HG03025 (cell line): ENCODE results near the gene ZBED1.
"Not testable (repeated sequence)": the region's sequence is repeated elsewhere in the genome, so short reads cannot be mapped to it uniquely, and the experiment has no call there.

ENCODE experiments used
- ATAC-seq: cut with Tn5 transposase; IDR thresholded peaks from one replicate; pipeline ENCODE4 v1.9.1; 2021; ENCODE audit warnings: mild to moderate bottlenecking, moderate library complexity; ENCODE audit not compliant: unreplicated experiment, low FRiP score

Gene ZBED1

DNA sequence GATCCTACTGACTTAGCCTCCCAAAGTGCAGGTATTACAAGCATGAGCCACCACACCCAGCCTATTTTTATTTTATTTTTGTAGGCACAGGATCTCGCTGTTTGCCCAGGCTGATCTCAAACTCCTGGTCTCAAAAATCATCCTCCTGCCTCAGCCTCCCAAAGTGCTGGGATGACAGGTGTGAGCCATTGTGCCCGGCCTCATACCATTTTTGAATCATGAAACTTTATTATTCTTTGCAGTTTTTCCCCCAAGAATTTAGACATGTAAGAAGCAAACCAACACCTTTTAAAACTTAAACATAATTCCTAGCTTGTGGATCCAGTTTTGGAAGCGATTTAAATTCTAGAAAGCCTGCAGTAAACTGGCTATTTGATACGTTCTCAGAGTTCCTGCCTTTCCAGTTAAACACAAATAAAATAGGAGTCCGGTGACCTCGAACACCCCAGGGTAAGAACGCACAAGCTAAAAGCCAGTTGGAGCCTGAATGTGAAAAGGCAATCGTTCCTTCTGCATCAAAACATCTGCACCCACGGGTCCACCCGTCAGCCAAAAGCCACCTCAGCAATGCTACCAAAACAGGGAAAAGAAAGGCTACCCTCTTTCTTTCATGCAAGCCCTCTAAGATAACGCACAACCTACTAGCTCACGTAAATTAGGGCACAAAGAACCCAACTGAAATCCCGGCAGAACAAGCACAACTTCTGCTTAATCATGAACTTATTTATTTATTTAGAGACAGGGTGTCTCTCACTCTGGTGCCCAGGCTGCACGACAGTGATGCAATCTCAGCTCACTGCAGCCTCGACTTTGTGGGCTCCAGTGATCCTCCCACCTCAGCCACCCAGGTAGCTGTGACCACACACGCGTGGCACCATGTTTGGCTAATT, 39.7 kb downstream of the ZBED1 start:
- ATAC-seq: not testable (repeated sequence)

DNA sequence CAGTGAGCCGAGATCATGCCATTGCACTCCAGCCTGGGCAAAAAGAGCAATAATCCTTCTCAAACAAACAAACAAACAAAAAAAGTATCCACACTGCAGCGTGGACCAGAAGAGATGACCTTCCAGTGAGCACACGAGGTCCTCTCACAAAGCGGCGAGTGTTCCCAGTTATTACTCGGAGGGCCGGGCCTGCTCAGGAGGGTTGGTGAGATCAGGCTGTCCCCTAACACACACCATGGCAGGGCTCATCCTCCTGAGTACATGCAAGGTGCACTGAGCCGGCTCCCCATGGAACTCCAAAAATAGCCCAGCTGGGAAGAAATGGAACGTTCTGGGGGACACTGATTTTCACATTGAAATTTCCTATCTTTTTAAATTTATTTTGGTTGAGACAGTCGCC, 40.7 kb downstream of the ZBED1 start:
- not testable (repeated sequence) for ATAC-seq

DNA sequence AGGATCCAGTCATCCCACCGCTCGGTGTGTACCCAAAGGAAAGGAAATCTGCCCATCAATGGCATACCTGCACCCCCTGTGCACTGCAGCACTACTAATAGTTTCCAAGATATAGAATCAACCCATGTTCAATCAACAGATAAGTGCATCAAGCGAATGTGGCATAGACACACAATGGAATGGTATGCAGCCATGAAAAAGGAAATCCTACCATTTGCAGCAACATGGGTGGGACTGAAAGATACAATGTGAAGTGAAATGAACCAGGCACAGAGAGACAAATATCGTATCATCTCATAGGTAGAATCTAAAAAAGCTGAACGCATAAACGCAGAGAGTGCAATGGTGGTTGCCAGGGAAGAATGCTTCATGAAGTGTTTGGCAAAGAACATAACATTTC, 42.5 kb downstream of the ZBED1 start:
- ATAC-seq: no peak

DNA sequence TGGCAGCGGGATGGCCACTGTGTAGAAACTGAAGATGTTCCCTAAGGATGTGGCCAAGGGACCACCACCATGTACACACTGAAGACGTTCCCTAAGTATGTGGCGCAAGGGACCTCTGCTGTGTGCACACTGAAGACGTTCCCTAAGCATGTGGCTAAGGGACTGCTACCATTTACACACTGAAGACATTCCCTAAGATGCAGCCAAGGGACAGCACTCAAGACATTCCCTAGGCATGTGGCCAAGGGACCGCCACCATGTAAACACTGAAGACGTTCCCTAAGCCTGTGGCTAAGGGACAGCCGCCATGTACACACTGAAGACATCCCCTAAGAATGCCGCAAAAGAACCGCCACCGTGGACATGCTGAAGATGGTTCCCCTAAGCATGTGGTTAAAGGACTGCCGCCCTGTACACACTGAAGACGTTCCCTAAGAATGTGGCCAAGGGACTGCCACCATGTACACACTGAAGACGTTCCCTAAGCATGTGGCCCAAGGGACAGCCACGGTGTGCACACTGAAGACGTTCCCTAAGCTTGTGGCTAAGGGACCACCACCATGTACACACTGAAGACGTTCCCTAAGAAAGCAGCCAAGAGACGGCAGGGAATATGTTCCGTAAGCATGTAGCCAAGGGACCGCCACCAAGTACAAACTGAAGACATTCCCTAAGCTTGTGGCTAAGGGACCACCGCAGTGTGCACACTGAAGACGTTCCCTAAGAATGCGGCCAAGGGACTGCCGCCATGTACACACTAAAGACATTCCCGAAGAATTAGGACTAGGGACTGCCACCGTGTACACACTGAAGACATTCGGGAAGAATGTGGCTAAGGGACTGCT, 43.3 kb downstream of the ZBED1 start:
- ATAC-seq: no peak

DNA sequence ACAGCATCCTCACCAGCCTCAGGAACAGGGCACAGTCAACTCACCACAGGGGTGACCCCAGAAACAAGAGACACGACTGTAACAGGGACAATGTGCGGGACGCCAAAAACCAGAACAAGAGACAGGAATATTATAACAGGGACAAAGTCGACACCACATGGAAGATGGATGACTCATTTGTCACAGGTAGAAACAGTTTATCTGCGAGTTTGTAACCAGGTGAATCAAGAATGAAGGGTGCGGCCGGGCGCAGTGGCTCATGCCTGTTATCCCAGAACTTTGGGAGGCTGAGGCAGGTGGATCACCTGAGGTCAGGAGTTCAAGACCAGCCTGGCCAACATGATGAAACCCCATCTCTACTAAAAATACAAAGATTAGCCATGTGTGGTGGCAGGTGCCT, 44.7 kb downstream of the ZBED1 start:
- ATAC-seq: not testable (repeated sequence)

DNA sequence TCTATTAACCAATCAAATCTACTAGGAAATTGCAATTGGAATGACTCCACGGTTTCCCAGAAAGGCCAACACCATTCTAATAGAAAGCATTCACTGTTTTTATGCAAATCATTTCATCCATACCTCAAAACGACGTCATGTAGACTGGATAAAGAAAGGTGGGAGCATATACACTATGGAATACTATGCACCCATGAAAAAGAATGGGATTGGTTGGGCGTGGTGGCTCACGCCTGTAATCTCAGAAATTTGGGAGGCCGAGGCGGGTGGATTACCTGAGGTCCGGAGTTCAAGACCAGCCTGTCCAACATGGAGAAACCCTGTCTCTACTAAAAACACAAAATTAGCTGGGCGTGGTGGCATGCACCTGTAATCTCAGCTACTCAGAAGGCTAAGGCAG, 46.2 kb downstream of the ZBED1 start:
- not testable (repeated sequence) for ATAC-seq

DNA sequence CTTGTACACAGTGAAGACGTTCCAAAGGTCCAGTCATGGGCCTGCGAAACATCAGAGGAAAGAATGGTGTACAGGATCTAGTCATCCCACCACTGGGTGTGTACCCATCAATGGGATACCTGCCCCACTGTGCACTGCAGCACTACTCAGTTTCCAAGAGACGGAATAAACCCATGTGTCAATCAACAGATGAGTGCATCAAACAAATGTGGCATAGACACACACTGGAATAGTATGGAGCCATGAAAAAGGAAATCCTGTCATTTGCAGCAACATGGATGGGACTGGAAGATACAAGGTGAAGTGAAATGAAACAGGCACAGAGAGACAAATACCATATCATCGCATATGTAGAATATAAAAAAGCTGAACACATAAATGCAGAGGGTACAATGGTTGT, 48.0 kb downstream of the ZBED1 start:
- ATAC-seq: no peak

DNA sequence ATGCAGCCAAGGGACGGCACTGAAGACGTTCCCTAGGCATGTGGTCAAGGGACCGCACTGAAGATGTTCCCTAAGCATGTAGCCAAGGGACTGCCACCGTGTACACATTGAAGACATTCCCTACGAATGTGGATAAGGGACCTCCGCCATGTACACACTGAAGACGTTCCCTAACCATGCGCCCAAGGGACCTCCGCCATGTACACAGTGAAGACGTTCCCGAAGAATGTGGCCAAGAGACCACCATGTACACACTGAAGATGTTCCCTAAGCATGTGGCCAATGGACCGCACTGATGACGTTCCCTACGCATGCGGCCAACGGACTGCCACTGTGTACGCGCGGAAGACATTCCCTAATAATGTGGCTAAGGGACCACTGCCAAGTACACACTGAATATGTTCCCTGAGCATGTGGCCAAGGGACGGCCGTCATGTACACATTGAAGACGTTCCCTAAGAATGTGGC, 48.4 kb downstream of the ZBED1 start:
- no peak for ATAC-seq

DNA sequence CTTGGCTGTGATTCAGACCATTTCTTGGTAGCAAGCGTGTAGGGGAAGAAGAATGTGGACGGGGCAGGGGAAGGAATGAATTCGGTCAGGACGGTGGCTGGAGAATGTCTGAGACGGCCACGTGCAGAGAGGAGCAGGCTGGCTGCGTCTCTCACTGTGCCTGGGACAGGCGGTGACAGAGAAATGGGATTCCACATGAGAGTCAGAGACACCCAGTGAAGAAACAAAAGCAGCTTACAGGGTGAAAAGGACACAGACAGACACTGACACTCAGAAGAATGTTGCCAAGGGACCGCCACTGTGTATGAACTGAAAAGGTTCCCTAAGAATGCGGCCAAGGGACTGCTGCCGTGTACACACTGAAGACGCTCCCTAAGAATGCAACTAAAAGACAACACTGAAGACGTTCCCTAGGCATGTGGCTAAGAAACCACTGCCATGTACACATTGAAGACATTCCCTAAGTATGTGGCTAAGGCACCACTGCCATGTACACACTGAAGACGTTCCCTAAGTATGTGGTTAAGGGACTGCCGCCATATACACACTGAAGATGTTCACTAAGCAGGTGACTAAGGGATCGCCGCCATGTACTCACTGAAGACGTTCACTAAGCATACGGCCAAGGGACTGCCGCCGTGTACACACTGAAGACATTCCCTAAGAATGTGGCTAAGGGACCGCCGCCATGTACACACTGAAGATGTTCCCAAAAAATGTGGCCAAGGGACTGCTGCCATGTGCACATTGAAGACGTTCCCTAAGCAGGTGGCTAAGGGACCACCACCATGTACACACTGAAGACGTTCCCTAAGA, 49.1 kb downstream of the ZBED1 start:
- ATAC-seq: no peak

DNA sequence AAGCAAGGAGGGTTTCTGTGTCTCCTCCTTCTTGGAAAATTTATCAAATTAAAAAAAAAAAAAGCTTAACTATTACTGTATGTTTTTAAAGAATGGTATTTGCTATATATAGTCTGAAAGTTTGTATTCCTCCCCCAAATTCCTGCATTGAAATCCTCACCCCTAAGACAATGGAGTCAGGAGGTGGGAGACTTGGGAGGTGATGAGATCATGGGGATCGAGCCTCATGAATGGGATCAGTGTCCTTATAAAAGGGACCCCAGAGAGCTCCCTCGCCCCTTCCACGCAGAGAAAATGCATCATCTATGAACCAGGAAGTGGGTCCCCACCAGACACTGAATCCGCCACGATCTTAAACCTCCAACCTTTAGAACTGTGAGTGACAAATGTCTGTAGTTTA, 50.1 kb downstream of the ZBED1 start:
- ATAC-seq: no peak

DNA sequence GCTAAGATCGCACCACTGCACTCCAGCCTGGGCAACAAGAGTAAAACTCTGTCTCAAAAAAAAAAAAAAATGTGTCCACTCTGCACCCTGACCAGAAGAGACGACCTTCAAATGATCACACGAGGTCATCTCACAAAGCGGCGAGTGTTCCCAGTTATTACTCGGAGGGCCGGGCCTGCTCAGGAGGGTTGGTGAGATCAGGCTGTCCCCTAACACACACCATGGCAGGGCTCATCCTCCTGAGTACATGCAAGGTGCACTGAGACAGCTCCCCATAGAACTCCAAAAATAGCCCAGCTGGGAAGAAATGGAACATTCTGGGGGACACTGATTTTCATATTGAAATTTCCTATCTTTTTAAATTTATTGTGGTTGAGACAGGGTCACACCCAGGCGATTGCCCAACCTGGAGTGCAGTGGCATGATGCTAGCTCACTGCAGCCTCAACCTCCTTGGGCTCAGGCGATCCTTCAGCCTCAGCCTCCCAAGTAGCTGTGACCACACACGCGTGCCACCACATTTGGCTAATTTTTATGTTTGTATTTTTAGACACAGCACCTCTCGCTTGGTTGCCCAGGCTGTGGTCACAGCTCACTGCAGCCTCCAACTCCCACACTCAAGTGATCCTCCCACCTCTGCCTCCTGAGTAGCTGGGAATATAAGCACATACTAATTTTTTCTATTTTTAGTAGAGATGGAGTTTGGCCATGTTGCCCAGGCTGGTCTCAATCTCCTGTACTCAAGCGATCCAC, 51.5 kb downstream of the ZBED1 start:
- no peak for ATAC-seq

DNA sequence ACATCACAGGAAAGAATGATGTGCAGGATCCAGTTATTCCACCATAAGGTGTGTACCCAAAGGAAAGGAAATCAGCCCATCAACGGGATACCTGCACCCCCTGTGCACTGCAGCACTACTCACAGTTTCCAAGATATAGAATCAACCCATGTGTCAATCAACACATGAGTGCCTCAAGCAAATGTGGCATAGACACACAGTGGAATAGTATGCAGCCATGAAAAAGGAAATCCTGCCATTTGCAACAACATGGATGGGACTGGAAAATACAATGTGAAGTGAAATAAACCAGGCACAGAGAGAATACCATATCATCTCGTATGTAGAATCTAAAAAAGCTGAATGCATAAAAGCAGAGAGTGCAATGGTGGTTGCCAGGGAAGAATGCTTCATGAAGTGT, 53.3 kb downstream of the ZBED1 start:
- ATAC-seq: no peak

DNA sequence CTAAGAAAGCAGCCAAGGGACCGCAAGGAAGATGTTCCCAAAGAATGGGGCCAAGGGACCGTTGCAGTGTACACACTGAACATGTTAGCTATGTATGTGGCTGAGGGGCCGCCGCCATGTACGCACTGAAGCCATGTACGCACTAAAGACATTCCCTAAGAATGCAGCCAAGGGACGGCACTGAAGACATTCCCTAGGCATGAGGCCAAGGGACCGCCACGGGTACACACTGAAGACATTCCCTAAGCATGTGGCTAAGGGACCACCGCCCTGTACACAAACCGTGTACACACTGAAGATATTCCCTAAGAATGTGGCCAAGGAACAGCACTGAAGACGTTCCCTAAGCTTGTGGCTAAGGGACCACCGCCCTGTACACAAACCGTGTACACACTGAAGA, 54.0 kb downstream of the ZBED1 start:
- ATAC-seq: no peak

DNA sequence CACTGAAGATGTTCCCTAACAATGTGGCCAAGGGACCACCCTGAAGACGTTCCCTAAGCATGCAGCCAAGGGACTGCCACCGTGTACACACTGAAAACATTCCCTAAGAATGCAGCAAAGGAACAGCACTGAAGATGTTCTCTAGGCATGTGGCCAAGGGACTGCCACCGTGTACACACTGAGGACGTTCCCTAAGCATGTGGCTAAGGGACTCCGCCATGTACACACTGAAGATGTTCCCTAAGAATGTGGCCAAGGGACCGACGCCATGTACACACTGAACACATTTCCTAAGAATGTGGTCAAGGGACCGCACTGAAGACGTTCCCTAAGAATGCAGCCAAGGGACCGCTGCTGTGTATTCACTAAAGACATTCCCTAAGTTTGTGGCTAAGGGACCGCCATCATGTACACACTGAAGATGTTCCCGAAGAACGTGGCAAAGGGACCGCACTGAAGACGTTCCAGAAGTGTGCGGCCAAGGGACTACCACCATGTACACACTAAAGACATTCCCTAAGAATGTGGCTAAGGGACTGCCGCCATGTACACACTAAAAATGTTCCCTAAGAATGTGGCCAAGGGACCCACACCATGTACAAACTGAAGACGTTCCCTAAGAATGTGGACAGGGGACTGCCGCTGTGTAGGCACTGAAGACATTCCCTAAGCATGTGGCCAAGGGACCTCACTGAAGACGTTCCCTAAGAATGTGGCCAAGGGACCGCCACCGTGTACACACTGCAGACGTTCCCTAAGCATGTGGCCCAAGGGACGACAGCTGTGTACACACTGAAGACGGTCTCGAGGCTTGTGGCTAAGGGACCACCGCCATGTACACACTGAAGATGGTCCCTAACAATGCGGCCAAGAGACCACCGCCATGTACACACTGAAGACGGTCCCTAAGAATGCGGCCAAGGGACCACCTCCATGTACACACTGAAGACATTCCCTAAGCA, 54.8 kb downstream of the ZBED1 start:
- no peak for ATAC-seq

DNA sequence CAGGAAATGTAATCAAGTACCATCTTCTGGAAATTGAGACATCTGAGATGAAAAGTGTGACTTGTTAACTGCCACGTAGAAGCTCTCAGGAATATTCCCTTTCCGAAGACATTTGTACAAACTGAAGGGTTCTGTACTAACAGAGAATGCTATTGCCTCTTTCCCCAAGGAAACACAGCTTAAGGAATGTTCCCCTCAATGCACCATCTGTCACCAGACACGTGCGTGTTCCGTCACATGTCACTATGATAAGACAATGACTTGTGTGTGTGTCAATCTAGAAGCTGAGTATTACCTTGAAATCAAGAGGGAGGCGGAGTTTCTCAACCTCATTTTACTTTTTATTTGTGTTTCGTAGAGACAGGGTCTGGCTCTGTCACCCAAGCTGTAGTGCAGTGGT, 58.1 kb downstream of the ZBED1 start:
- ATAC-seq: no peak

DNA sequence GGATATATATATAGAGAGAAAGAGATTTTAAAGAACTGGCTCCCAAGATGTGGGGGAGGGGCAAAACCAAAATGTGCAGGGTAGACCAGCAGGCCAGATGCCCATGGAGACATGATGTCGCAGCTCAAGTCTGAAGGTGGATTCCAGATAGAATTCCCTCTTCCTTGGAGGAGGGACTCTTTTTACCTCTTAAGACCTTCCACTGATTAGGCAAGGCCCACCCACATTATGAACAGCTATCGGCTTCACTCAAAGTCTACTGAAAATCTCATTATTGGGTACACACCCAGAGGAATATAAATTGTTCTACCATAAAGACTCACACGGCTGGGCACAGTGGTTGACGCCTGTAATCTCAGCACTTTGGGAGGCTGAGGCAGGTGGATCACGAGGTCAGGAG, 59.3 kb downstream of the ZBED1 start:
- no peak for ATAC-seq

DNA sequence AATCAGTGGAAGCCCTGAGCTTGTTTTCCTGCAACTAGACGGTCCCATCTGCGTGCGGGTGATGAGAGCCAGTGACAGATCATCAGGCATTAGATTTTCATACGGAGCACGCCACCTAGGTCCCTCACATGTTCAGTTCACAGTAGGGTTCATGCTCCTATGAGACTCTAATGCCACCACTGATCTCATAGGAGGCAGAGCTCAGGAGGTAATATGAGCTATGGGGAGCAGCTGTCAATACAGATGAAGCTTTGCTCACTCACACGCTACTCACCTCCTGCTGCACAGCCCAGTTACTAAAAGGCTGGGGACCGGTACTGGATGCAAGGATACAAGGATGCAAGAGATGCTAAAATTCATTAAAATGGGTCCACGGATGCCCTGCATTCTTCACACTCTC, 61.2 kb downstream of the ZBED1 start:
- ATAC-seq: no peak
